ENCODE data around the gene HIRIP3. TPM values are rescaled to one million over a fixed set of nuclear protein-coding genes. Genes with fewer than 3 reads are reported as not detected.

HIRIP3 gene
- total RNA-seq, 1 experiment from 2014 or later, result 21.6 TPM

- in situ Hi-C loops (cut with HindIII; ENCODE audit: low pct_unique_long_range_greater_than_20kb, low sequenced_read_pairs), result no loop called here
Measured at GRCh38 chr16:29989111-29989858, 6.1 kb downstream of the HIRIP3 start.

GRCh38 chr16:29988346-29989075, 6.9 kb downstream of the HIRIP3 start:
- DNase-seq (ENCODE audit: low read depth), result no peak
- in situ Hi-C loops (cut with HindIII; ENCODE audit: low pct_unique_long_range_greater_than_20kb, low sequenced_read_pairs), result no loop called here

More at GRCh38 chr16:29989111-29989858, 6.1 kb downstream of the HIRIP3 start:
- no peak for DNase-seq (ENCODE audit: low read depth)

GRCh38 chr16:29987371-29988085, 7.9 kb downstream of the HIRIP3 start:
- no peak for DNase-seq (ENCODE audit: low read depth)
- in situ Hi-C loops (cut with HindIII; ENCODE audit: low pct_unique_long_range_greater_than_20kb, low sequenced_read_pairs), result no loop called here

DNA sequence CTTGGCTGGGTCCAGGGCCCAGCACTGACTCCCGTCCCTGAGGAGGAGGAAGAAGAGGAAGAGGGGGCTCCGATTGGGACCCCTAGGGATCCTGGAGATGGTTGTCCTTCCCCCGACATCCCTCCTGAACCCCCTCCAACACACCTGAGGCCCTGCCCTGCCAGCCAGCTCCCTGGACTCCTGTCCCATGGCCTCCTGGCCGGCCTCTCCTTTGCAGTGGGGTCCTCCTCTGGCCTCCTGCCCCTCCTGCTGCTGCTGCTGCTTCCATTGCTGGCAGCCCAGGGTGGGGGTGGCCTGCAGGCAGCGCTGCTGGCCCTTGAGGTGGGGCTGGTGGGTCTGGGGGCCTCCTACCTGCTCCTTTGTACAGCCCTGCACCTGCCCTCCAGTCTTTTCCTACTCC, 8.5 kb downstream of the HIRIP3 start:
- no peak for DNase-seq (ENCODE audit: low read depth)
- in situ Hi-C loops (cut with HindIII; ENCODE audit: low pct_unique_long_range_greater_than_20kb, low sequenced_read_pairs), result no loop called here

DNA sequence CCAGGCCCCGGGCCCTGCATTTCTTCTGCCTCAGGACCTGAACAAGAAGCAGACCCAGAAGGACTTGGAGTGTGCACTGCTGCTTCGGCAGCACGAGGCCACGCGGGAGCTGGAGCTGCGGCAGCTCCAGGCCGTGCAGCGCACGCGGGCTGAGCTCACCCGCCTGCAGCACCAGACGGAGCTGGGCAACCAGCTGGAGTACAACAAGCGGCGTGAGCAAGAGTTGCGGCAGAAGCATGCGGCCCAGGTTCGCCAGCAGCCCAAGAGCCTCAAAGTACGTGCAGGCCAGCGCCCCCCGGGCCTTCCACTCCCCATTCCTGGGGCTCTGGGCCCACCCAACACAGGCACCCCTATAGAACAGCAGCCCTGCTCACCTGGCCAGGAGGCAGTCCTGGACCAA, 9.2 kb downstream of the HIRIP3 start:
- in situ Hi-C loops (cut with HindIII; ENCODE audit: low pct_unique_long_range_greater_than_20kb, low sequenced_read_pairs), result no loop called here
- no peak for DNase-seq (ENCODE audit: low read depth)

DNA sequence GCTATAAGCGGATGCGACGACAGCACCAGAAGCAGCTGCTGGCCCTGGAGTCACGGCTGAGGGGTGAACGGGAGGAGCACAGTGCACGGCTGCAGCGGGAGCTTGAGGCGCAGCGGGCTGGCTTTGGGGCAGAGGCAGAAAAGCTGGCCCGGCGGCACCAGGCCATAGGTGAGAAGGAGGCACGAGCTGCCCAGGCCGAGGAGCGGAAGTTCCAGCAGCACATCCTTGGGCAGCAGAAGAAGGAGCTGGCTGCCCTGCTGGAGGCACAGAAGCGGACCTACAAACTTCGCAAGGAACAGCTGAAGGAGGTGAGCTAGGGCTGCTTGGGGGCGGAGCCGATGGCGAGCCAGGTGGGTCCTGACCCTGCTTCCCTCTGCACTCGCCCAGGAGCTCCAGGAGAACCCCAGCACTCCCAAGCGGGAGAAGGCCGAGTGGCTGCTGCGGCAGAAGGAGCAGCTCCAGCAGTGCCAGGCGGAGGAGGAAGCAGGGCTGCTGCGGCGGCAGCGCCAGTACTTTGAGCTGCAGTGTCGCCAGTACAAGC, 10.1 kb downstream of the HIRIP3 start:
- in situ Hi-C loops (cut with HindIII; ENCODE audit: low pct_unique_long_range_greater_than_20kb, low sequenced_read_pairs), result no loop called here
- no peak for DNase-seq (ENCODE audit: low read depth)

DNA sequence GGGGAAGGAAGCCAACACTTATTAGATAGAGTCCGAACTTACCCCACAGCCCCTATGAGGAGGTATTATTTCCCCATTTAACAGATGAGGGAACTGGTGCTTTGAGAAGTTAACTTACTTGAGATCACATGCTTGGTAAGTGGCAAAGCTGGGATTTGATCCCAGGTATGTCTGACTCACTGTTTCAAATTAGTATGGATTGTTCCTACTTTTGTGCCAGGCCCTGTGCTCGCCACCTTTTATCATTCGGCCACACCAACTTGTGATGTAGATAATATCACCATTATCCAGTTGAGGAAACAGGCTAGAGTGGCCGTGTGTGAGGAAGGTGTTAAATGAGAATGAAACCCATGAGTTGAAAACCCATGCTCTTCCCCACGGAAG, 10.7 kb downstream of the HIRIP3 start:
- DNase-seq (ENCODE audit: low read depth), result no peak
- in situ Hi-C loops (cut with HindIII; ENCODE audit: low pct_unique_long_range_greater_than_20kb, low sequenced_read_pairs), result no loop called here

GRCh38 chr16:29984137-29984763, 11.2 kb downstream of the HIRIP3 start:
- DNase-seq (ENCODE audit: low read depth), result no peak
- in situ Hi-C loops (cut with HindIII; ENCODE audit: low pct_unique_long_range_greater_than_20kb, low sequenced_read_pairs), result no loop called here

DNA sequence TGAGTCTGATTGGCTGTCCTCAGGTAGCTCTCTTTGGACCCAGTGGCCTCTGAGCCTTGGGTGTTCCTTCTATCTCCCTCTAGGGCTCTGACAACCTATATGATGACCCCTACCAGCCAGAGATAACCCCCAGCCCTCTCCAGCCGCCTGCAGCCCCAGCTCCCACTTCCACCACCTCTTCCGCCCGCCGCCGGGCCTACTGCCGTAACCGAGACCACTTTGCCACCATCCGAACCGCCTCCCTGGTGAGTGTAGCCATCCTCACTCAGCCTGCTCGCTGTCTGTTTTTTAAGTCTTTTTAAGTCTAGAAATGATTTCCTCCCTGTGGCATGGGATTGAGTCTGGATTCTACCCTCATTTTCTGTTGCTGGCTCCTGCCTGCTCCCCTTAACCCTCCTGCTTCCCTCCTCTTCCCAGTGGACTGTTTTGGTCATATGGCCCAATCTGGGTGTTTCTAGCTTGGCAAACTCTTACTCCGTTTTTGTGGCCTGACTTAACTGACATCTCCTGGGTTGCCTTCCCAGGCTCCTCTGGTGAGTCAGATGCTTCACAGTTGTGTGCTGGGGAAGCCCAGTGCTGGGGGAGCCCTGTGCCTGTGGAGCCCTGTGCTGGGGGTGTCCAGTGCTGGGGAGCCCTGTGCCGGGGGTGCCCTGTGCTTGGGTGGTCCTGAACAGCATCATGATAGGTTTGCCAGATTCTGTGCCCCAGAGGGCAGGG, 11.8 kb downstream of the HIRIP3 start:
- in situ Hi-C loops (cut with HindIII; ENCODE audit: low pct_unique_long_range_greater_than_20kb, low sequenced_read_pairs), result no loop called here

GRCh38 chr16:29982560-29983419, 12.6 kb downstream of the HIRIP3 start:
- in situ Hi-C loops (cut with HindIII; ENCODE audit: low pct_unique_long_range_greater_than_20kb, low sequenced_read_pairs), result no loop called here
- DNase-seq (ENCODE audit: low read depth), result no peak

More for the DNA sequence above, 11.8 kb downstream of the HIRIP3 start:
- DNase-seq (ENCODE audit: low read depth), result no peak

DNA sequence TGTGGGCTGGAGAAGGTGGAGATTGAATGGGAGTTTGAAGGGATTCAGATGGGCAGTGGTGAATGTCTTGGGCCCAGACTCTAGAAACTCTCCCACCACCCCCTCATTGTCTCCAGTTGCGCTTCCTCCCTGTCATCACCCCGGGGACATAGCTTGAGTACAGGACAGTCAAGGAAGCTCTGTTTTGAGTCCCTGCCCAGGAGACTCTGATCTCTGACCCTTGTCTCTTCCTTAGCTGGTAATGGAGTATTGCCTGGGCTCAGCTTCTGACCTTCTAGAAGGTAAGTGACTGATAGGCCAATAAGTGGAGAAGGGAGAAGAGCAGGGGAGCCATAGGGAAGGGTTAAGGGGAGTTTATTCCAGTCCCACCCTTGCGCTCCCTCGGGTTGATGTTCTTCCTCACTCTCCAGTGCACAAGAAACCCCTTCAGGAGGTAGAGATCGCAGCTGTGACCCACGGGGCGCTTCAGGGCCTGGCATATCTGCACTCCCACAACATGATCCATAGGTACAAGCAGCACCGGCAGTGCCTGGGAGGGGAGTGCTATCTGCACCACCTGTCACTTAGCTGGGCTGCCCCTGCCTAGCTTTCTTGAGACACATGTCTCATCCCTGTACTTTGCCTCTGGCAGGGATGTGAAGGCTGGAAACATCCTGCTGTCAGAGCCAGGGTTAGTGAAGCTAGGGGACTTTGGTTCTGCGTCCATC, 16.7 kb downstream of the HIRIP3 start:
- in situ Hi-C loops (cut with HindIII; ENCODE audit: low pct_unique_long_range_greater_than_20kb, low sequenced_read_pairs), result no loop called here
- no peak for DNase-seq (ENCODE audit: low read depth)

DNA sequence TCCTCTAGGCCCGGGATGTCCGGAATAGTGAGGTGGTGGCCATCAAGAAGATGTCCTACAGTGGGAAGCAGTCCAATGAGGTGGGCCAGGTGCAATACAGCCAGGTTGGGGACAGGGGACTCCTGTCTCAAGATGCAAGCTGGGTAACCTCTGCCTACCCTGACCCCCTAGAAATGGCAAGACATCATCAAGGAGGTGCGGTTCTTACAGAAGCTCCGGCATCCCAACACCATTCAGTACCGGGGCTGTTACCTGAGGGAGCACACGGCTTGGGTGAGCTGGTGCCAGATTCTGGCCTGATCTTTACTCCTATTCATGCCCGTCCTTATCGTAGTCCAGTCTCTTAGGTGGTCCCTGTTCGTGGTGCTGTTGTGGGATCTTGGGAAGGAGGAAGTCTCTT, 17.3 kb downstream of the HIRIP3 start:
- no peak for DNase-seq (ENCODE audit: low read depth)
- in situ Hi-C loops (cut with HindIII; ENCODE audit: low pct_unique_long_range_greater_than_20kb, low sequenced_read_pairs), result no loop called here

GRCh38 chr16:29977063-29977825, 18.2 kb downstream of the HIRIP3 start:
- in situ Hi-C loops (cut with HindIII; ENCODE audit: low pct_unique_long_range_greater_than_20kb, low sequenced_read_pairs), result no loop called here

GRCh38 chr16:29975811-29976511, 19.5 kb downstream of the HIRIP3 start:
- DNase-seq (ENCODE audit: low read depth), result no peak
- in situ Hi-C loops (cut with HindIII; ENCODE audit: low pct_unique_long_range_greater_than_20kb, low sequenced_read_pairs), result no loop called here

More at GRCh38 chr16:29977063-29977825, 18.2 kb downstream of the HIRIP3 start:
- DNase-seq (ENCODE audit: low read depth), result no peak

DNA sequence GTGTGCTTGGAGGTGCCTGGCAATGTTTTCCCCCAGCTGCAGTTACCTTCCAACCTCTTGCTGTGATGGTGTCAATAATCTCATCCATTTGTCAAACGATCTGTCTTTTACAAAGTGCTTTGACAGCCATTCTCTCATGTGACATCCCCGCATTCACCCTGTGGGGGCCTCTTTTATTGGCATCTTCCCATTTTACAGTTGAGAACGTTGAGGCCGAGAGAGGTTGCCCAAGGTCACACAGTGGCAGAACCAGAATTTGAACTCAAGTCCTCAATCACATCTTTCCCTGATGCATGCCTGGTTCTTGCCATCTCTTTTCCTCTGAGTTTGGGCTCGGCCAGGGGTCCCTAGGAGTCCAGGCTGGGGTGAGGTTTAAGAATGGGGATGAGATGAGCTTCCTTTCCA, 20.3 kb downstream of the HIRIP3 start:
- in situ Hi-C loops (cut with HindIII; ENCODE audit: low pct_unique_long_range_greater_than_20kb, low sequenced_read_pairs), result no loop called here
- no peak for DNase-seq (ENCODE audit: low read depth)

All from Caki2 (cell line).